HG03095 (cell line): Measurements from ENCODE around the gene RNF11.

Experiments
- ATAC-seq: cut with Tn5 transposase; IDR thresholded peaks from one replicate; pipeline ENCODE4 v1.9.1; 2021; ENCODE audit warnings: moderate library complexity; ENCODE audit not compliant: unreplicated experiment

Gene RNF11

GRCh38 chr1:51263147-51263877 lies 27.2 kb downstream of the RNF11 start:
- no peak for ATAC-seq

GRCh38 chr1:51264451-51264850 lies 28.4 kb downstream of the RNF11 start:
- no peak for ATAC-seq

GRCh38 chr1:51265618-51266017 lies 29.5 kb downstream of the RNF11 start:
- no peak for ATAC-seq

- ATAC-seq: no peak
Observed at GRCh38 chr1:51266181-51266580, 30.1 kb downstream of the RNF11 start.

- no peak for ATAC-seq
Observed at GRCh38 chr1:51266791-51267190, 30.7 kb downstream of the RNF11 start.

- ATAC-seq: peak; percentile 34
Observed at GRCh38 chr1:51268634-51269033, 32.6 kb downstream of the RNF11 start.

- ATAC-seq: no peak
Observed at GRCh38 chr1:51270751-51271150, 34.7 kb downstream of the RNF11 start.

- no peak for ATAC-seq
Observed at GRCh38 chr1:51272916-51273315, 36.8 kb downstream of the RNF11 start.

GRCh38 chr1:51274676-51275075 lies 38.6 kb downstream of the RNF11 start:
- ATAC-seq: no peak

- no peak for ATAC-seq
Observed at GRCh38 chr1:51276286-51276685, 40.2 kb downstream of the RNF11 start.

GRCh38 chr1:51280321-51280978 lies 44.4 kb downstream of the RNF11 start:
- ATAC-seq: no peak

GRCh38 chr1:51281807-51282206 lies 45.7 kb downstream of the RNF11 start:
- ATAC-seq: no peak

GRCh38 chr1:51282605-51283004 lies 46.5 kb downstream of the RNF11 start:
- no peak for ATAC-seq

GRCh38 chr1:51283979-51284378 lies 47.9 kb downstream of the RNF11 start:
- no peak for ATAC-seq

GRCh38 chr1:51284487-51284954 lies 48.4 kb downstream of the RNF11 start:
- peak; percentile 34 for ATAC-seq

- peak; percentile 90 for ATAC-seq
Observed at GRCh38 chr1:51285055-51285454, 49.0 kb downstream of the RNF11 start.

- no peak for ATAC-seq
Observed at GRCh38 chr1:51287966-51288365, 51.9 kb downstream of the RNF11 start.

- no peak for ATAC-seq
Observed at GRCh38 chr1:51288578-51288977, 52.5 kb downstream of the RNF11 start.

- ATAC-seq: no peak
Observed at GRCh38 chr1:51289676-51290488, 53.8 kb downstream of the RNF11 start.

GRCh38 chr1:51290489-51290847 lies 54.4 kb downstream of the RNF11 start:
- no peak for ATAC-seq

GRCh38 chr1:51293898-51294515 lies 57.9 kb downstream of the RNF11 start:
- ATAC-seq: no peak
